Epithelial cell of esophagus (primary cell): Measurements from ENCODE around the gene LRRC4B.

Source experiments
- DNase-seq: peaks from one replicate; pipeline ENCODE4 v3.0.0; 2010; ENCODE audit warnings: low read depth
- H3K4me3 ChIP-seq: 2 replicates; pipeline ENCODE4 v1.5.1; 2011; ENCODE audit warnings: mild to moderate bottlenecking, low read length, control low read depth
- CTCF ChIP-seq: IDR thresholded peaks from 2 replicates; pipeline ENCODE4 v1.5.1; 2011; ENCODE audit warnings: low read depth, mild to moderate bottlenecking, low read length, control low read depth, inconsistent platforms; ENCODE audit not compliant: insufficient read depth; ENCODE audit errors: missing control alignments

The LRRC4B gene

DNA sequence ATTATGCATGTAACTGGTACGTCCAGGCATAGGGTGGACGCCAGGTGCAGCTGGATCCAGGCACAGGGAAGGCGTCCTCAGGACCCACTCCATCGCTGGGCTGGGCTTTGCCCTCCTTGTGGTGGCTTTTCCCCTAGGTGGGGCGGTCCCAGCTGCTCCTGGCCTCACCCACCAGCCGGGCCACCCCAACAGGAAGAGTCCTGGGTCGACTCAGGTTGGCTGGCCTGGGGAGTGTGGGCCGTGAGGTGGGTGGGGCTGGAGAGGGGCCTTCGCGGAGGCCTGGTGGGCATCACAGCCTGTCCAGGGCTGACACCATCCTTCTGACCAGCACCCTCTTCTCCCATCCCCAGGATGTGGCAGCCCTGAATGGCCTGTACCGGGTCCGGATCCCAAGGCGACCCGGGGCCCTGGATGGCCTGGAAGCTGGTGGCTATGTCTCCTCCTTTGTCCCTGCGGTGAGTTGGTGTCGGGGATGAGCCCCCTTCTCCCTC lies 88.4 kb downstream of the LRRC4B start:
- H3K4me3 ChIP-seq: no peak overlapping the region
- TF ChIP-seq CTCF: no peak
- no peak for DNase-seq

DNA sequence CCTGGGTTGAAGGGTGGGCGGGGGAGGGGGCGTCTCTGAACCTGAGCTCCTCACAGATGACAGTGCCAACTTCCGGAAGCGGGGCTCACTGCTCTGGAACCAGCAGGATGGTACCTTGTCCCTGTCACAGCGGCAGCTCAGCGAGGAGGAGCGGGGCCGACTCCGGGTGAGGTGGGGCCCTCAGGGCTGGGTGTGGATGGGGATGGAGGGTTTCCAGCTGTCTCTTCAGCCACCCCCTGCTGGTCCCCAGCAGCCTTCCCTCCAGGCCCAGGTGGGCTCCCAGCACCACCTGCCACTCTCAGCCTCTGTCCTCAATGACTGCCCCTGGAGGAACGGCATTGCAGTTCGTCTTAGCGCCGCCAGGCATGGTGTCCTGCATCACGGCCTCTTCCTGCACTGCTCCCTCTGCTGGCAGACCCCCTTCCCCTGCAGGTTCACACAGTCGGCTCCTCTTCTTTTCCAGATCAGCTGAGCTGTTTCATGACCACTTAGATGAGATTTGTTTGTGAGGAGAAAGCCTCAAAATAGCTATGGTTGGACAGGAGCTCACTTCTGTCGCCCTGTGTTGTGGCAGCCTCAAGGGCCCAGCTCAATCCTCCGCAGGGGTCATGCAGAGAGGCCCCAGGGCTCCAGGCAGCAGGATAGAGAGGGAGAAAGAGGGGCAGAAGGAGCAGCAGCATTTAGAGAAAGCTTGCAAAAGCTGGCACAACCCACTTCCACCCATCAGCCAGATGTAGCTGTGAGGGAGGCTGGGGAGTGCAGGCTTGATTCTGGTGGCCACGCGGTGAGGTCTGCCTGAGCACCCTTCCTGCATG lies 89.1 kb downstream of the LRRC4B start:
- H3K4me3 ChIP-seq: no peak overlapping the region
- peak; percentile 51 for TF ChIP-seq CTCF
- DNase-seq: peak; percentile 28

- no peak for TF ChIP-seq CTCF
- DNase-seq: no peak
- H3K4me3 ChIP-seq: no peak overlapping the region
These were observed 90.3 kb downstream of the LRRC4B start for GRCh38 chr19:50477751-50478515.

GRCh38 chr19:50476907-50477238 lies 91.4 kb downstream of the LRRC4B start:
- no peak for DNase-seq
- TF ChIP-seq CTCF: no peak
- H3K4me3 ChIP-seq: peak overlapping the region; percentile 80

GRCh38 chr19:50476224-50476906 lies 91.9 kb downstream of the LRRC4B start, which contains the start of the genes EMC10 and GARIN5A:
TSS of gene EMC10 (plus strand) at chr19:50476507. CDS start at chr19:50476545, 38 bp downstream.
TSS of gene GARIN5A (minus strand) at chr19:50476848. CDS start at chr19:50476388, 460 bp downstream.
- peak; percentile 96 for DNase-seq
- TF ChIP-seq CTCF: no peak
- H3K4me3 ChIP-seq: peak within 1 kb of the TSS; percentile 80

DNA sequence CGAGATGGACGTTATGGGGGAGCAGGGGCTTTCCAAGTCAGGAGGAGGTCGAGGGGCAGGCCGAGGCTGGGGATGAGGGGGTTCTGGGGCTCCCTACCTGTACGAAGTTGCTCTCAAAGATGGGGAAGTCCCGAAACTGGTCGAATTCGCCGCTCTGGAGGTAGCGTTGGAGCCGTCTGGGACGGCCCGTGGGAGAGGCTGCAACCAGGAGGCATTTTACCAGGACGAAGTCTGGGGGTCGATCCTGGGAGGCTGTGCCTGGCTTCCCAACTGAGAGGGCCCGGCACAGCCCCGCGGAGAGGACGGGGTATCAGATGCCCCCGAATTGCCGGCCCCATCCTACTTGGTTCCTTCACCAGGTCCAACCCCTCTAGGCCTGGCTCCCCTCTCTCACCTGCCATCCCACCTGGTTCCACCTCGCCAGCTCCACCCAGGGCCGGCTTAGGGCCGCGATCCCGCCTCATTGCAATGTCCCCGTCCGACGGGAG lies 92.5 kb downstream of the LRRC4B start:
- TF ChIP-seq CTCF: no peak
- H3K4me3 ChIP-seq: peak overlapping the region; percentile 19
- DNase-seq: no peak
